Stimulated activated CD8-positive, alpha-beta memory T cell treated with anti-CD3 and anti-CD28 coated beads, Interleukin-7, amount 100 ng/mL, for 48 hours (primary cell): Measurements from ENCODE around the gene ECI2.

ENCODE experiments used
- DNase-seq, 2 donors: peaks; one replicate each; pipeline ENCODE4 v3.0.0-alpha.2; 2020; ENCODE audit warnings: low read depth in 1 of 2; ENCODE audit errors: extremely low read depth in 1 of 2

ECI2 gene

GRCh38 chr6:4134841-4135664, at the start of gene ECI2:
Gene ECI2 (minus strand): TSS chr6:4135575. CDS start chr6:4135560, 15 bp downstream.
- DNase-seq = peak; percentile 20 to 21

GRCh38 chr6:4180652-4181255, 45.4 kb upstream of the ECI2 start:
- no peak for DNase-seq

- DNase-seq = no peak
Measured at GRCh38 chr6:4179960-4180651, 44.7 kb upstream of the ECI2 start.

GRCh38 chr6:4178737-4179333, 43.5 kb upstream of the ECI2 start:
- DNase-seq = no peak

GRCh38 chr6:4176907-4177306, 41.5 kb upstream of the ECI2 start:
- DNase-seq = no peak

- no peak for DNase-seq
Measured at GRCh38 chr6:4174042-4174441, 38.7 kb upstream of the ECI2 start.

- no peak for DNase-seq
Measured at GRCh38 chr6:4172368-4172767, 37.0 kb upstream of the ECI2 start.

GRCh38 chr6:4170297-4170696, 34.9 kb upstream of the ECI2 start:
- no peak for DNase-seq

GRCh38 chr6:4169028-4169789, 33.8 kb upstream of the ECI2 start:
- no peak for DNase-seq

- no peak for DNase-seq
Measured at GRCh38 chr6:4167833-4168232, 32.5 kb upstream of the ECI2 start.

GRCh38 chr6:4167123-4167522, 31.7 kb upstream of the ECI2 start:
- DNase-seq = no peak

GRCh38 chr6:4164456-4164855, 29.1 kb upstream of the ECI2 start:
- DNase-seq = no peak

- no peak for DNase-seq
Measured at GRCh38 chr6:4164117-4164442, 28.7 kb upstream of the ECI2 start.

GRCh38 chr6:4163408-4164116, 28.2 kb upstream of the ECI2 start:
- no peak for DNase-seq

- DNase-seq = no peak
Measured at GRCh38 chr6:4162370-4162769, 27.0 kb upstream of the ECI2 start.

- no peak for DNase-seq
Measured at GRCh38 chr6:4159491-4159890, 24.1 kb upstream of the ECI2 start.

- no peak for DNase-seq
Measured at GRCh38 chr6:4157506-4157905, 22.1 kb upstream of the ECI2 start.

- peak; percentile 40 to 64 for DNase-seq
Measured at GRCh38 chr6:4155848-4156466, 20.6 kb upstream of the ECI2 start.

- no peak for DNase-seq
Measured at GRCh38 chr6:4153514-4153985, 18.2 kb upstream of the ECI2 start.

GRCh38 chr6:4145083-4145482, 9.7 kb upstream of the ECI2 start:
- DNase-seq = no peak
